CD4-positive, alpha-beta T cell treated with Interleukin-21 for 1 hour (primary cell): ENCODE results near the gene AVP.
"Not testable (repeated sequence)": the region's sequence is repeated elsewhere in the genome, so short reads cannot be mapped to it uniquely, and the experiment has no call there.

Source experiments
- DNase-seq: peaks from one replicate; pipeline ENCODE4 v3.0.0-alpha.2; 2020

The AVP gene

GRCh38 chr20:3084283-3084985, at the start of gene AVP:
AVP (minus strand) TSS chr20:3084724; CDS start chr20:3084674, 50 bp downstream.
- no peak for DNase-seq

- no peak for DNase-seq
Measured at GRCh38 chr20:3134151-3134550, 49.6 kb upstream of the AVP start.

GRCh38 chr20:3133155-3133554, 48.6 kb upstream of the AVP start:
- DNase-seq, result no peak

- no peak for DNase-seq
Measured at GRCh38 chr20:3130051-3130600, 45.6 kb upstream of the AVP start.

- no peak for DNase-seq
Measured at GRCh38 chr20:3129094-3129493, 44.6 kb upstream of the AVP start.

GRCh38 chr20:3128275-3128984, 43.9 kb upstream of the AVP start:
- no peak for DNase-seq

GRCh38 chr20:3126527-3126859, 42.0 kb upstream of the AVP start:
- no peak for DNase-seq

- DNase-seq, result not testable (repeated sequence)
Measured at GRCh38 chr20:3125776-3126526, 41.4 kb upstream of the AVP start.

GRCh38 chr20:3124773-3125560, 40.4 kb upstream of the AVP start:
- DNase-seq, result not testable (repeated sequence)

- not testable (repeated sequence) for DNase-seq
Measured at GRCh38 chr20:3124163-3124562, 39.6 kb upstream of the AVP start.

GRCh38 chr20:3123542-3123941, 39.0 kb upstream of the AVP start:
- DNase-seq, result no peak

GRCh38 chr20:3121955-3122610, 37.6 kb upstream of the AVP start:
- no peak for DNase-seq

- peak; percentile 38 for DNase-seq
Measured at GRCh38 chr20:3121271-3121911, 36.9 kb upstream of the AVP start.

GRCh38 chr20:3119044-3119443, 34.5 kb upstream of the AVP start:
- no peak for DNase-seq

GRCh38 chr20:3117839-3118379, 33.4 kb upstream of the AVP start:
- peak; percentile 63 for DNase-seq

- no peak for DNase-seq
Measured at GRCh38 chr20:3116341-3116740, 31.8 kb upstream of the AVP start.

- peak; percentile 35 for DNase-seq
Measured at GRCh38 chr20:3115190-3116107, 30.9 kb upstream of the AVP start.

- no peak for DNase-seq
Measured at GRCh38 chr20:3111995-3112394, 27.5 kb upstream of the AVP start.

- no peak for DNase-seq
Measured at GRCh38 chr20:3111507-3111906, 27.0 kb upstream of the AVP start.
